BE2C (cell line): ENCODE measurements around the gene MFSD2A.

Experiments used
- DNase-seq: peaks from one replicate; pipeline ENCODE4 v3.0.0-alpha.2; 2020
- H3K27me3 ChIP-seq: fragments of 250-450 bp; sonication (Bioruptor Pico); 2 replicates; pipeline ENCODE4 v1.5.1; 2020; ENCODE audit warnings: mild to moderate bottlenecking
- H3K36me3 ChIP-seq: fragments of 250-450 bp; sonication (Bioruptor Pico); 2 replicates; pipeline ENCODE4 v1.5.1; 2020; ENCODE audit warnings: mild to moderate bottlenecking
- H3K4me1 ChIP-seq: fragments of 250-450 bp; sonication (Bioruptor Pico); 2 replicates; pipeline ENCODE4 v1.5.1; 2020
- H3K4me3 ChIP-seq: 2 replicates; pipeline ENCODE4 v1.5.1; 2011; ENCODE audit warnings: low read depth, low read length
- H3K9me3 ChIP-seq: fragments of 250-450 bp; sonication (Bioruptor Pico); 2 replicates; pipeline ENCODE4 v1.5.1; 2020
- CTCF ChIP-seq: IDR thresholded peaks from 2 replicates; pipeline ENCODE4 v1.5.1; 2012; ENCODE audit warnings: mild to moderate bottlenecking, low read depth, low read length

The MFSD2A gene

GRCh38 chr1:39926820-39927219 is 28.1 kb upstream of the MFSD2A start:
- Histone ChIP-seq H3K4me1 (no peaks in the 10 kb centered on the region), H3K9me3 (no peaks in the 10 kb centered on the region), H3K36me3 (no peaks in the 10 kb centered on the region), H3K27me3 (no peaks in the 10 kb centered on the region), H3K4me3 (no peak overlapping the region)
- TF ChIP-seq CTCF, result no peak
- peak; percentile 9 for DNase-seq

- H3K9me3 ChIP-seq, result no peaks in the 10 kb centered on the region
- no peak for TF ChIP-seq CTCF
- no peak for DNase-seq
These were observed 27.4 kb upstream of the MFSD2A start for GRCh38 chr1:39927538-39927937.

GRCh38 chr1:39928809-39929587 is 25.9 kb upstream of the MFSD2A start:
- no peaks in the 10 kb centered on the region for H3K36me3 ChIP-seq
- H3K27me3 ChIP-seq, result no peaks in the 10 kb centered on the region
- no peak for TF ChIP-seq CTCF
- H3K4me3 ChIP-seq, result no peak overlapping the region
- no peak for DNase-seq
- H3K9me3 ChIP-seq, result no peaks in the 10 kb centered on the region
- H3K4me1 ChIP-seq, result no peaks in the 10 kb centered on the region

More at GRCh38 chr1:39927538-39927937, 27.4 kb upstream of the MFSD2A start:
- Histone ChIP-seq H3K27me3 (no peaks in the 10 kb centered on the region), H3K4me1 (no peaks in the 10 kb centered on the region), H3K4me3 (no peak overlapping the region), H3K36me3 (no peaks in the 10 kb centered on the region)

GRCh38 chr1:39933956-39934941 is 20.7 kb upstream of the MFSD2A start:
- H3K4me3 ChIP-seq, result no peak overlapping the region
- DNase-seq, result no peak
- TF ChIP-seq CTCF, result no peak

GRCh38 chr1:39936724-39937491 is 18.0 kb upstream of the MFSD2A start:
- H3K4me3 ChIP-seq, result no peak overlapping the region
- no peaks in the 10 kb centered on the region for H3K4me1 ChIP-seq
- DNase-seq, result no peak
- no peaks in the 10 kb centered on the region for H3K27me3 ChIP-seq
- TF ChIP-seq CTCF, result no peak
- H3K36me3 ChIP-seq, result no peaks in the 10 kb centered on the region
- no peaks in the 10 kb centered on the region for H3K9me3 ChIP-seq

More at GRCh38 chr1:39933956-39934941, 20.7 kb upstream of the MFSD2A start:
- no peaks in the 10 kb centered on the region for H3K36me3 ChIP-seq
- H3K27me3 ChIP-seq, result no peaks in the 10 kb centered on the region
- H3K4me1 ChIP-seq, result no peaks in the 10 kb centered on the region
- H3K9me3 ChIP-seq, result no peaks in the 10 kb centered on the region
